Breast epithelium (tissue), 4 donors: ENCODE measurements around the gene MACROH2A1. TPM values are rescaled to one million over a fixed set of nuclear protein-coding genes. Genes with fewer than 3 reads are reported as not detected.

Experiments used
- DNase-seq, 2 donors: peaks; one replicate each; pipeline ENCODE4 v3.0.0-alpha.2; 2019; ENCODE audit warnings: low spot score in 2 of 2
- H3K27ac ChIP-seq, 2 donors: fragments of 200-600 bp; sonication (generic) in 1 of 2; one replicate each; pipeline ENCODE4 v1.5.1; 2016 to 2019; ENCODE audit warnings: mild to moderate bottlenecking in 1 of 2
- H3K27me3 ChIP-seq, 2 donors: fragments of 200-600 bp; sonication (generic) in 1 of 2; one replicate each; pipeline versions ENCODE4 v1.5.1 to v1.6.0; 2017 to 2019; ENCODE audit warnings: control low read depth in 1 of 2, mild to moderate bottlenecking in 1 of 2
- H3K36me3 ChIP-seq: fragments of 200-600 bp; one replicate; pipeline ENCODE4 v1.5.1; 2019
- H3K4me1 ChIP-seq, 2 donors: fragments of 200-600 bp; sonication (generic); one replicate each; pipeline ENCODE4 v1.5.1; 2016 to 2019; ENCODE audit warnings: control low read depth in 1 of 2
- H3K4me3 ChIP-seq, 3 donors: fragments of 200-600 bp; sonication (generic); 1 replicate in 2 of 3; 2 replicates in 1 of 3; pipeline ENCODE4 v1.5.1; 2016 to 2019; ENCODE audit warnings: mild to moderate bottlenecking in 3 of 3, moderate library complexity in 2 of 3
- H3K9me3 ChIP-seq, 2 donors: fragments of 200-600 bp; sonication (generic) in 1 of 2; one replicate each; pipeline ENCODE4 v1.5.1; 2016 to 2019; ENCODE audit warnings: control low read depth in 1 of 2
- CTCF ChIP-seq, 3 donors: fragments of 450-650 bp; IDR thresholded peaks; one replicate each; pipeline ENCODE4 v1.5.1; 2016 to 2017; ENCODE audit warnings: antibody characterized with exemption in 3 of 3, mild to moderate bottlenecking in 3 of 3, moderate library complexity in 3 of 3
- POLR2A ChIP-seq: fragments of 450-650 bp; IDR thresholded peaks from one replicate; pipeline ENCODE4 v1.6.1; 2016; ENCODE audit warnings: antibody characterized with exemption, mild to moderate bottlenecking, moderate library complexity
- POLR2AphosphoS5 ChIP-seq, 3 donors: sonication (generic); formaldehyde crosslinking; IDR thresholded peaks; one replicate each; pipeline ENCODE4 v1.6.1; 2017; ENCODE audit warnings: antibody characterized with exemption in 3 of 3
- intact Hi-C: fragments of 100-400 bp; cut with DNase I; formaldehyde crosslinking; loops from one replicate; pipeline ENCODE4 v1.15.1; 2023; ENCODE audit warnings: low total_unique reads
- total RNA-seq, 3 donors: library from RNA; depleted of rRNA; stranded (reverse); fragments of >200 nt; gene quantifications; one replicate each; pipeline ENCODE4 v1.1.0, GENCODE V29; 2016

MACROH2A1 gene
- total RNA-seq, 3 donors from 2014 or later: 255 to 293 (median 272) TPM

GRCh38 chr5:135323227-135323626 is 75.8 kb downstream of the MACROH2A1 start:
- no peaks in the 10 kb centered on the region for H3K4me1 ChIP-seq
- H3K9me3 ChIP-seq: no peaks in the 10 kb centered on the region
- no peaks in the 10 kb centered on the region for H3K36me3 ChIP-seq
- H3K27ac ChIP-seq: no peak overlapping the region
- TF ChIP-seq POLR2AphosphoS5 (IDR thresholded peaks at IDR 0.05): no peak
- TF ChIP-seq POLR2A: no peak
- no peak for TF ChIP-seq CTCF (IDR thresholded peaks at IDR 0.05)
- intact Hi-C loops: no loop called here
- no peak overlapping the region for H3K4me3 ChIP-seq
- DNase-seq: no peak
- H3K27me3 ChIP-seq: no peaks in the 10 kb centered on the region

- no peak for TF ChIP-seq POLR2AphosphoS5 (IDR thresholded peaks at IDR 0.05)
- TF ChIP-seq POLR2A: no peak
- no peak for TF ChIP-seq CTCF (IDR thresholded peaks at IDR 0.05)
- intact Hi-C loops: no loop called here
- no peak overlapping the region for H3K4me3 ChIP-seq
- no peak for DNase-seq
- H3K9me3 ChIP-seq: no peaks in the 10 kb centered on the region
- no peak overlapping the region for H3K27ac ChIP-seq
- no peaks in the 10 kb centered on the region for H3K36me3 ChIP-seq
- H3K27me3 ChIP-seq: no peaks in the 10 kb centered on the region
- no peaks in the 10 kb centered on the region for H3K4me1 ChIP-seq
Measured at GRCh38 chr5:135322744-135323143, 76.3 kb downstream of the MACROH2A1 start.

GRCh38 chr5:135322271-135322670 is 76.8 kb downstream of the MACROH2A1 start:
- no peaks in the 10 kb centered on the region for H3K9me3 ChIP-seq
- H3K27me3 ChIP-seq: no peaks in the 10 kb centered on the region
- no peak for DNase-seq
- H3K36me3 ChIP-seq: no peaks in the 10 kb centered on the region
- no peak overlapping the region for H3K27ac ChIP-seq
- H3K4me1 ChIP-seq: no peaks in the 10 kb centered on the region
- no peak overlapping the region for H3K4me3 ChIP-seq
- TF ChIP-seq POLR2AphosphoS5 (IDR thresholded peaks at IDR 0.05) (no peak), POLR2A (no peak), CTCF (IDR thresholded peaks at IDR 0.05) (no peak)
- intact Hi-C loops: no loop called here

- DNase-seq: no peak
- no peak for TF ChIP-seq POLR2A
- TF ChIP-seq POLR2AphosphoS5 (IDR thresholded peaks at IDR 0.05): no peak
- no peak for TF ChIP-seq CTCF (IDR thresholded peaks at IDR 0.05)
- Histone ChIP-seq H3K4me1 (no peaks in the 10 kb centered on the region), H3K27ac (no peak overlapping the region), H3K27me3 (no peaks in the 10 kb centered on the region), H3K4me3 (no peak overlapping the region), H3K9me3 (no peaks in the 10 kb centered on the region), H3K36me3 (no peaks in the 10 kb centered on the region)
- intact Hi-C loops: no loop called here
Measured at GRCh38 chr5:135320718-135321484, 78.1 kb downstream of the MACROH2A1 start.

- no peak for DNase-seq
Measured at GRCh38 chr5:135319928-135320606, 79.0 kb downstream of the MACROH2A1 start.

More at GRCh38 chr5:135319928-135320606, 79.0 kb downstream of the MACROH2A1 start:
- Histone ChIP-seq H3K36me3 (no peaks in the 10 kb centered on the region), H3K4me3 (no peak overlapping the region), H3K9me3 (no peaks in the 10 kb centered on the region), H3K27ac (no peak overlapping the region), H3K4me1 (no peaks in the 10 kb centered on the region), H3K27me3 (no peaks in the 10 kb centered on the region)
- TF ChIP-seq POLR2A: no peak
- TF ChIP-seq CTCF (IDR thresholded peaks at IDR 0.05): no peak
- no peak for TF ChIP-seq POLR2AphosphoS5 (IDR thresholded peaks at IDR 0.05)
- intact Hi-C loops: no loop called here
